ENCODE measurements around the gene ANKRD18A.
"Not testable (repeated sequence)": the region's sequence is repeated elsewhere in the genome, so short reads cannot be mapped to it uniquely, and the experiment has no call there.

ANKRD18A gene

GRCh38 chr9:38546497-38547163 lies 73.8 kb downstream of the ANKRD18A start:
- peak; percentile 7 to 23 (median 17) for DNase-seq (ENCODE audit: low read depth in 2 of 3, low spot score in 1 of 3)

- not testable (repeated sequence) for DNase-seq (ENCODE audit: low read depth in 2 of 3, low spot score in 1 of 3)
These were observed 79.9 kb downstream of the ANKRD18A start for GRCh38 chr9:38540535-38540934.

GRCh38 chr9:38529317-38529716 lies 91.1 kb downstream of the ANKRD18A start:
- DNase-seq (ENCODE audit: low read depth in 2 of 3, low spot score in 1 of 3): no peak

DNA sequence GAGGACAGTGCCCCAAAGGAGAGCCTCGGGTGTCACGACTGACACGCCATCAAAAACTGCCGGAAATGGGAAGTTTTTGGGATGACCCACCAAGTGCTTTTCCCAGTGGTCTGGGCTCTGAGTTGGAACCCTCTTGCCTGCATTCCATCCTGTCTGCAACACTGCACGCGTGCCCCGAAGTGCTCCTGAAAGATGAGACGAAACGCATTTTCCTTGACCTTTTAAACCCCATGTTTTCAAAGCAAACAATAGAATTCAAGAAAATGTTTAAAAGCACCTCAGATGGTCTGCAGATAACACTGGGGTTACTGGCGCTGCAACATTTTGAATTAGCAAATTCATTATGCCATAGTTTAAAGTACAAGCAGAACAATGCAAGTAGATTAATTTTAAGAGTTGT lies 92.9 kb downstream of the ANKRD18A start:
- no peak for DNase-seq (ENCODE audit: low read depth in 2 of 3, low spot score in 1 of 3)

GRCh38 chr9:38526591-38526990 lies 93.8 kb downstream of the ANKRD18A start:
- DNase-seq (ENCODE audit: low read depth in 2 of 3, low spot score in 1 of 3): no peak

GRCh38 chr9:38523121-38523520 lies 97.3 kb downstream of the ANKRD18A start:
- DNase-seq (ENCODE audit: low read depth in 2 of 3, low spot score in 1 of 3): no peak

- no peak for DNase-seq (ENCODE audit: low read depth in 2 of 3, low spot score in 1 of 3)
These were observed 98.6 kb downstream of the ANKRD18A start for GRCh38 chr9:38521762-38522161.
